Right atrium auricular region (tissue), 2 donors: ENCODE measurements around the gene POLR1E. TPM values are rescaled to one million over a fixed set of nuclear protein-coding genes. Genes with fewer than 3 reads are reported as not detected.
A peak's percentile ranks its signal among the peaks of the same experiment; 100 is the strongest.

ENCODE experiments used
- DNase-seq: peaks from one replicate; pipeline ENCODE4 v3.0.0-alpha.2; 2019; ENCODE audit warnings: low spot score
- H3K27ac ChIP-seq, 2 donors: fragments of 200-600 bp; sonication (generic); 1 replicate in 1 of 2; 2 replicates in 1 of 2; pipeline ENCODE4 v1.5.1; 2016 to 2019
- H3K27me3 ChIP-seq, 2 donors: fragments of 200-600 bp; sonication (generic); one replicate each; pipeline versions ENCODE4 v1.5.1 to v1.6.0; 2017 to 2019
- H3K36me3 ChIP-seq: fragments of 200-600 bp; sonication (generic); one replicate; pipeline ENCODE4 v1.5.1; 2016
- H3K4me1 ChIP-seq, 2 donors: fragments of 200-600 bp; sonication (generic); one replicate each; pipeline versions ENCODE4 v1.5.1 to v1.6.0; 2017 to 2019
- H3K4me3 ChIP-seq, 2 donors: fragments of 200-600 bp; sonication (generic); 1 replicate in 1 of 2; 2 replicates in 1 of 2; pipeline ENCODE4 v1.5.1; 2017 to 2019; ENCODE audit warnings: mild to moderate bottlenecking in 1 of 2, moderate library complexity in 1 of 2
- H3K9me3 ChIP-seq, 2 donors: fragments of 200-600 bp; sonication (generic); one replicate each; pipeline ENCODE4 v1.5.1; 2019
- total RNA-seq, 2 donors: library from RNA; depleted of rRNA; stranded (reverse); fragments of >200 nt; gene quantifications; one replicate each; pipeline ENCODE4 v1.1.0, GENCODE V29; 2016
- TF ChIP-seq, protein P1 (sequence below), 2 donors: fragments of 200-600 bp; sonication (generic); IDR thresholded peaks; one replicate each; pipeline ENCODE4 v1.5.1; 2019; ENCODE audit warnings: antibody characterized with exemption in 2 of 2

POLR1E gene
- total RNA-seq, 2 donors from 2014 or later, result 9.6 to 13.3 TPM

DNA sequence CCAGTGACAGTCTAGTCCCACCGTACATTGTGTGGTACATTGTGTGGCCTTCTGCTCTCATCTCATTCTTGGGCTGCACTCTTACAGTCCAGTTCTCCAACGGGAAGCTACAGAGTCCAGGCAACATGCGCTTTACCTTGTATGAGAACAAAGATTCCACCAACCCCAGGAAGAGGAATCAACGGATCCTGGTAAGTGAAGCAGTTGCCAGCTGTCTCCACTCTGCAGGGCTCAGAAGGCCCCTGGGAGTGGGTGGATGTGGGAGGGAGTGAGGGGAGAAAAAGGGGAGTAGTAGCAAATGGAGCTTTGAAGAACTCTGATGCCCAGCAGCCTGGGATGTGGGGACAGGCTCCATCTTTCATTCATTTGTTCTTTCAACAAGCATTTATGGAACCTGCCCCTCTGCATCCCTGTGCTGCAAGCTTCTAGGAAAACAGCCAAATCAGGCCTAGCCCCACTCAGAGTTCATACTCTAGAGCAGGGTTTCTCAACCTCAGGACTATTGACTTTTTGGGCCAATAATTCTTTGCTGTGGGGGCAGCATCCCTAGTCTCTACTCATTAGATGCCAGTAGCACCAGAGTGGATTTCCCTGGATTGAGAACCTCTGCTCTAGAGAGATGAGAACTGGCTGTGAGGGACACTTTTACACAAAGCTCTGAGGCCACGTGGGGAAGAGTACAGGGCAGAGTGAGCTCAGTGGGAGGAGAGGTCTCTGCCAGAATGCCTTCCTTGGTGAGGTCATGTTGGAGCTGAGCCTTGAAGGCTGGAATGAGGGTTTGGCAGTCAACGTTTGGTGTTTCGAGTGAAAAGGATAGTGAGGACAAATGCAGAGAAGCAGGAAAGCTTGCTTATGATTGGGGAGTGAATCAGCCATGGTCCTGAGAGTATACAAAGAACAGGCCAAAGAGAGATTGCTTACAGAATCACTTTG, 1.1 kb downstream of the POLR1E start:
- TF ChIP-seq, protein P1, sequence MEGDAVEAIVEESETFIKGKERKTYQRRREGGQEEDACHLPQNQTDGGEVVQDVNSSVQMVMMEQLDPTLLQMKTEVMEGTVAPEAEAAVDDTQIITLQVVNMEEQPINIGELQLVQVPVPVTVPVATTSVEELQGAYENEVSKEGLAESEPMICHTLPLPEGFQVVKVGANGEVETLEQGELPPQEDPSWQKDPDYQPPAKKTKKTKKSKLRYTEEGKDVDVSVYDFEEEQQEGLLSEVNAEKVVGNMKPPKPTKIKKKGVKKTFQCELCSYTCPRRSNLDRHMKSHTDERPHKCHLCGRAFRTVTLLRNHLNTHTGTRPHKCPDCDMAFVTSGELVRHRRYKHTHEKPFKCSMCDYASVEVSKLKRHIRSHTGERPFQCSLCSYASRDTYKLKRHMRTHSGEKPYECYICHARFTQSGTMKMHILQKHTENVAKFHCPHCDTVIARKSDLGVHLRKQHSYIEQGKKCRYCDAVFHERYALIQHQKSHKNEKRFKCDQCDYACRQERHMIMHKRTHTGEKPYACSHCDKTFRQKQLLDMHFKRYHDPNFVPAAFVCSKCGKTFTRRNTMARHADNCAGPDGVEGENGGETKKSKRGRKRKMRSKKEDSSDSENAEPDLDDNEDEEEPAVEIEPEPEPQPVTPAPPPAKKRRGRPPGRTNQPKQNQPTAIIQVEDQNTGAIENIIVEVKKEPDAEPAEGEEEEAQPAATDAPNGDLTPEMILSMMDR (IDR thresholded peaks at IDR 0.05), result no peak
- H3K4me3 ChIP-seq, result peak overlapping the region; percentile 55 to 73

DNA sequence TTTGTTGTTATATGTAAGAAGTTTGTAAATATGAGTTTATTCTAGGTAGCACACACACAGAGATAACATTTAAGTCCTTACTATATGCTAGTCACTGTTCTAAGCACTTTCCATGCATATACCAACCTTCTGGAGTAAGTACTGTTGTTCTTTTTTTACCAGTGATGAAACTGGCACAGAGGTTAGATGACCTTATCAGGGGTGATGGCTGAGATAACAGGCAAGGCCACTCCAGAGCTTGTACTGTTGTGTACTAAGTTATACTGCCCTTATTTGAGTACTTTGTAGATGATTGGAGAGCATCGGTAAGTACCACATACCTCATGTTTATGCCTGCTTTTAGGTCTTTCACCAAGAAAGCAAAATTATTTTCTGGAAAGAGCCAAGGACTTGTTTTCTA, 6.2 kb downstream of the POLR1E start:
- Histone ChIP-seq H3K4me3 (no peak overlapping the region), H3K27me3 (no peaks in the 10 kb centered on the region), H3K9me3 (no peaks in the 10 kb centered on the region), H3K27ac (no peak overlapping the region), H3K36me3 (peaks cover 72% of the 10 kb centered on the region), H3K4me1 (peaks cover 0 to 12% of the 10 kb centered on the region in 2 donors)
- TF ChIP-seq, protein P1 (IDR thresholded peaks at IDR 0.05), result no peak
- DNase-seq, result no peak

More for the DNA sequence above, 1.1 kb downstream of the POLR1E start:
- peak; percentile 80 for DNase-seq
- Histone ChIP-seq H3K9me3 (no peaks in the 10 kb centered on the region), H3K27ac (peak overlapping the region; percentile 72 to 79), H3K4me1 (peaks cover 0 to 28% of the 10 kb centered on the region in 2 donors), H3K36me3 (peaks cover 27% of the 10 kb centered on the region), H3K27me3 (no peaks in the 10 kb centered on the region)

DNA sequence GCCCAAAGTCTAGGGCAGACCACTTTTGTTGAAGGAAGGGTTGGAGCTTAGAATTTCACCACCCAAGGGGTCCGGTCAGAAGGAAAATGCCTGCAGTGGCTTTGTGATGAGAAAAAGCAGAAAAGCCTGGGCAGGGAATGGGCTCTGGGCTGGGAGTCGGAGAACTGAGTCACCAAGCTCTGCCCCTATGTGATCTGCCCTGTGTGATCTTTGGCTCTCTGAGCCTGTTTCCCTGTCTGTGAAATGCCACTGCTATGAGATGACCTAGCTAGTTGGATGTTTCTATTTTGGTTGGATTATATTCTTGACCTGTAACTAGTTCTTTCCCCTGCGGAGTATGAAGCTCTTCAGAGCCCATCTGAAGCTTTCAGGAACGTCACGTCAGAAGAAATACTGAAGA, 9.8 kb downstream of the POLR1E start:
- TF ChIP-seq, protein P1 (IDR thresholded peaks at IDR 0.05), result no peak
- no peak overlapping the region for H3K4me3 ChIP-seq
- DNase-seq, result no peak
- no peak overlapping the region for H3K27ac ChIP-seq
- no peaks in the 10 kb centered on the region for H3K27me3 ChIP-seq
- H3K9me3 ChIP-seq, result no peaks in the 10 kb centered on the region
- H3K4me1 ChIP-seq, result no peaks in the 10 kb centered on the region
- H3K36me3 ChIP-seq, result peaks cover 78% of the 10 kb centered on the region

DNA sequence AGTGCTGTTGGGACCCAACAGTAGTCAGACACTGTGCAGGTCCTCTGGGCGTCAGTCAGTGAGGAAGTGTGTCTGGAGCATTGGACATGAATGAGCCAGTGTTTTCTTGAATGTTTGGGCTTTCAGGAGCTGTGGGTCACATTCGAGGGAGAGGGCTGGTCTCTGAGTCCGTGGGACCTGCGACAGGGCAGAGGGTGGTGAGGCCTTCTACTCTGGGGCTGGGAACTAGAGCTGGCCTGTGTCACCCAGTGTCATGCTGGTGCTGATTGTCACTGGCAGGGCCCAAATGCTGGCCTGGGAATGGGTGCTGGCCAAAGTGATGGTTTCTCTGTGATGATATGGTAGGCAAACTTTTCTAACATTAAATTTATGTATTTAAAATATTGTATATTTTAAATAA, 10.3 kb downstream of the POLR1E start:
- Histone ChIP-seq H3K27ac (no peak overlapping the region), H3K36me3 (peaks cover 78% of the 10 kb centered on the region), H3K27me3 (no peaks in the 10 kb centered on the region), H3K4me1 (no peaks in the 10 kb centered on the region), H3K9me3 (no peaks in the 10 kb centered on the region), H3K4me3 (no peak overlapping the region)
- DNase-seq, result no peak
- TF ChIP-seq, protein P1 (IDR thresholded peaks at IDR 0.05), result no peak

DNA sequence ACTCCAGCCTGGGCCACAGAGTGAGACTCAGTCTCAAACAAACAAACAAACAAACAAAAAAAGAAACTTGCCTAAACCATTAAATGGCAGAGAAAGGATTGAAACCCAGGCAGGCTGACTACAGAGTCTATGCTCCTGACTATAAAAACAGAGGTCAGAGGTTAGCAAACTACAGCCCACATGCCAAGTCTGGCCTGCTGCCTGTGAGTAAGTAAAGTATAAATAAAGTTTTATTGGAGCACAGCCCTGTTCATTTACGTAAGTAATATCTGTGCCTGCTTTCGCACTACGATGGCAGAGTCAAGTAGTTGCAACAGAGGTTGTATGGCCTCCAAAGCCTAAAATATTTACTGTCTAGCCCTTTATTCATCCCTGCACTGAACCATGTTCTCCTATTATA, 11.6 kb downstream of the POLR1E start:
- Histone ChIP-seq H3K27ac (no peak overlapping the region), H3K36me3 (peaks cover 83% of the 10 kb centered on the region), H3K4me3 (no peak overlapping the region), H3K27me3 (no peaks in the 10 kb centered on the region), H3K4me1 (no peaks in the 10 kb centered on the region), H3K9me3 (no peaks in the 10 kb centered on the region)
- DNase-seq, result no peak
- TF ChIP-seq, protein P1 (IDR thresholded peaks at IDR 0.05), result no peak
